GM12878 (cell line): ENCODE results near the gene CHRNE. TPM values are rescaled to one million over a fixed set of nuclear protein-coding genes. Genes with fewer than 3 reads are reported as not detected.

Source experiments
- ATAC-seq: fragments of 200-7000 bp; cut with Tn5 transposase; 3 replicates; pipeline ENCODE4 v1.9.1; 2020; ENCODE audit warnings: mild to moderate bottlenecking, moderate library complexity
- BruUV-seq: library from RNA; stranded (reverse); fragments of 400-500 nt; replicated peaks from 2 replicates; lab custom pipeline; 2021; lab: Mats Ljungman, UMichigan
- CTCF ChIA-PET: fragments of 300-600 bp; sonication (Branson Sonifier 250); formaldehyde crosslinking; extraction: SDS; loops from one replicate; lab custom pipeline; 2021; ENCODE audit warnings: inconsistent platforms; lab: Yijun Ruan, JAX
- POLR2A ChIA-PET: fragments of 350-600 bp; formaldehyde crosslinking; extraction: SDS; loops from one replicate; lab custom pipeline; 2021; ENCODE audit warnings: inconsistent platforms; lab: Charles Lee
- RAD21 ChIA-PET: fragments of 300-600 bp; sonication (Branson Sonifier 250); formaldehyde crosslinking; loops from one replicate; lab custom pipeline; 2023; ENCODE audit warnings: antibody characterized with exemption; ENCODE audit not compliant: unreplicated experiment; lab: Charles Lee
- SMC1A ChIA-PET: fragments of 300-600 bp; sonication (Branson Sonifier 250); formaldehyde crosslinking; loops from one replicate; lab custom pipeline; 2023; ENCODE audit not compliant: unreplicated experiment, uncharacterized antibody; lab: Charles Lee
- DNase-seq: peaks from one replicate; pipeline ENCODE4 v3.0.0-alpha.2; 2011; ENCODE audit warnings: low read depth, low spot score
- FAIRE-seq: peaks from 3 replicates; lab custom pipeline; 2011; peaks lifted over from hg19 to GRCh38; lab: Jason Lieb, UNC
- H2AFZ ChIP-seq: 2 replicates; pipeline ENCODE4 v1.6.0; 2011; ENCODE audit warnings: low read depth, low read length, control low read depth; ENCODE audit not compliant: control insufficient read depth
- H3K27ac ChIP-seq: 2 replicates; pipeline ENCODE4 v1.5.1; 2011; ENCODE audit warnings: control low read depth; ENCODE audit not compliant: control insufficient read depth, insufficient read depth
- H3K27me3 ChIP-seq, 2 experiments: replicated peaks in 1 of 2; 2 replicates each; pipeline versions ENCODE4 v1.6.0 to v1.6.1; 2011; ENCODE audit warnings: low read length in 1 of 2; ENCODE audit not compliant: control insufficient read depth in 2 of 2, insufficient read depth in 2 of 2
- H3K36me3 ChIP-seq, 2 experiments: 2 replicates each; pipeline ENCODE4 v1.5.1; 2011; ENCODE audit warnings: low read length in 1 of 2; ENCODE audit not compliant: control insufficient read depth in 2 of 2, insufficient read depth in 2 of 2
- H3K4me1 ChIP-seq: 2 replicates; pipeline ENCODE4 v1.6.1; 2011; ENCODE audit warnings: mild to moderate bottlenecking, low read length, moderate library complexity, mixed read lengths; ENCODE audit not compliant: control insufficient read depth, insufficient read depth
- H3K4me2 ChIP-seq: 2 replicates; pipeline ENCODE4 v1.6.0; 2011; ENCODE audit warnings: control low read depth; ENCODE audit not compliant: control insufficient read depth, insufficient read depth
- H3K4me3 ChIP-seq: fragments of 200-600 bp; sonication (generic); 2 replicates; pipeline ENCODE4 v1.5.1; 2016
- H3K79me2 ChIP-seq: 2 replicates; pipeline ENCODE4 v1.6.0; 2011; ENCODE audit warnings: low read length; ENCODE audit not compliant: control insufficient read depth, insufficient read depth
- H3K9ac ChIP-seq: 2 replicates; pipeline ENCODE4 v1.8.0; 2011; ENCODE audit warnings: low read length, control low read depth, mixed read lengths; ENCODE audit not compliant: control insufficient read depth, insufficient read depth
- H3K9me3 ChIP-seq: replicated peaks from 3 replicates; pipeline ENCODE4 v1.5.1; 2011; ENCODE audit warnings: mild to moderate bottlenecking, low read length; ENCODE audit not compliant: control insufficient read depth, insufficient read depth
- H4K20me1 ChIP-seq: 2 replicates; pipeline ENCODE4 v1.6.0; 2011; ENCODE audit not compliant: control insufficient read depth, insufficient read depth
- ETV6 ChIP-seq, 2 experiments: fragments of 450-650 bp in 1 of 2; IDR thresholded peaks in 1 of 2; conservative IDR thresholded peaks in 1 of 2; 2 replicates each; pipeline ENCODE4 v1.6.1; 2014; ENCODE audit warnings: antibody characterized with exemption in 1 of 2, borderline replicate concordance in 1 of 2, low read depth in 1 of 2, mild to moderate bottlenecking in 1 of 2, moderate library complexity in 1 of 2
- FOXM1 ChIP-seq: IDR thresholded peaks from 2 replicates; pipeline ENCODE4 v1.6.1; 2012; ENCODE audit warnings: low read depth, mild to moderate bottlenecking, inconsistent platforms, low read length, moderate library complexity
- HDAC6 ChIP-seq: fragments of 200-600 bp; sonication (generic); IDR thresholded peaks from one replicate; pipeline ENCODE4 v1.8.0; 2017; ENCODE audit warnings: antibody characterized with exemption; ENCODE audit not compliant: unreplicated experiment
- IRF3 ChIP-seq: fragments of 450-650 bp; IDR thresholded peaks from 2 replicates; pipeline ENCODE4 v1.6.1; 2014; ENCODE audit warnings: mild to moderate bottlenecking
- RBBP5 ChIP-seq: fragments of 200-600 bp; sonication (generic); conservative IDR thresholded peaks from 2 replicates; pipeline ENCODE4 v1.6.1; 2016
- STAT3 ChIP-seq: IDR thresholded peaks from 2 replicates; pipeline ENCODE4 v1.6.1; 2011; ENCODE audit warnings: low read depth, low read length, improper control_type of control experiment
- ZBTB40 ChIP-seq: fragments of 450-650 bp; IDR thresholded peaks from 2 replicates; pipeline ENCODE4 v1.6.1; 2016; ENCODE audit warnings: mild to moderate bottlenecking, moderate library complexity, borderline replicate concordance
- WGBS: methylation state at CpG from one replicate; pipeline ENCODE4 v1.1.6; 2016; ENCODE audit warnings: low lambda C conversion rate; ENCODE audit not compliant: insufficient replicate concordance, insufficient coverage; ENCODE audit errors: missing lambda C conversion rate; 5-methylcytosine and 5-hydroxymethylcytosine counted together
- in situ Hi-C: fragments of 300-500 bp; cut with MboI; formaldehyde crosslinking; loops from 9 replicates; pipeline ENCODE4 v1.14.3; 2018; ENCODE audit warnings: mixed read lengths
- intact Hi-C: fragments of 100-400 bp; cut with micrococcal nuclease; formaldehyde crosslinking; loops from one replicate; pipeline ENCODE4 v1.14.2; 2022; ENCODE audit not compliant: unreplicated experiment
- polyA plus RNA-seq, 11 experiments: library from polyadenylated mRNA; depleted of rRNA in 4 of 11; unstranded in 6 of 11; stranded (reverse) in 5 of 11; fragments of >200 nt; fragmentation: Nextera tagmentation in 4 of 11; fragmentation: Illumina TruSeq in 1 of 11; extraction: Ambion mirVana in 4 of 11; extraction: Trizol in 1 of 11; gene quantifications; 1 replicate in 1 of 11; 2 replicates in 10 of 11; pipeline versions ENCODE4 v1.2.1 to v1.2.3, GENCODE V29; 2011 to 2016; ENCODE audit warnings: inconsistent platforms in 2 of 11, missing spikeins in 2 of 11, low read depth in 1 of 11
- total RNA-seq, 4 experiments: library from RNA; depleted of rRNA in 3 of 4; stranded (reverse); fragments of >200 nt in 3 of 4; fragmentation: Illumina TruSeq in 1 of 4; extraction: Trizol in 1 of 4; gene quantifications; 2 replicates each; pipeline versions ENCODE4 v1.2.1 to v1.2.3, GENCODE V29; 2013 to 2021

CHRNE gene
- total and polyA plus RNA-seq, 10 of the 15 experiments (the other 5 are each of a cell fraction or from before 2014, with no cell fraction given), result 0.05 to 0.11 (median 0.08) TPM; not detected in 6

GRCh38 chr17:4860651-4861050 lies 42.2 kb downstream of the CHRNE start:
- TF ChIP-seq STAT3, result no peak
- TF ChIP-seq IRF3, result no peak
- TF ChIP-seq FOXM1, result no peak
- TF ChIP-seq RBBP5, result no peak
- no peak for TF ChIP-seq ETV6 (conservative IDR thresholded peaks at IDR 0.05 in 1 of 2, IDR thresholded peaks at IDR 0.05 in 1 of 2; ENCODE audit: borderline replicate concordance in 1 of 2, low read depth in 1 of 2)
- TF ChIP-seq ZBTB40, result no peak
- no peak for TF ChIP-seq HDAC6
- WGBS, result 92% methylated on average over 9 of the region's 9 CpGs
- H3K4me1 ChIP-seq, result no peaks in the 10 kb centered on the region
- H3K79me2 ChIP-seq, result no peaks in the 10 kb centered on the region
- H3K4me2 ChIP-seq, result no peak overlapping the region
- BruUV-seq, result no TSS peak
- no peak overlapping the region for H3K4me3 ChIP-seq
- RAD21 ChIA-PET, result no interaction called here
- H3K9ac ChIP-seq, result no peak overlapping the region
- peaks cover 1 to 3% of the 10 kb centered on the region in 2 experiments; a peak in 3 of 4 replicates for H3K36me3 ChIP-seq
- no peak overlapping the region for H3K27ac ChIP-seq
- FAIRE-seq (no peak), ATAC-seq (no peak), DNase-seq (no peak)
- CTCF ChIA-PET, result interaction anchor here (0.6 to 1.6 kb wide), 2 partner anchors 9 to 150 kb away, joined by 3 to 4 read pairs; partner anchors contain the start of gene ARRB2
- intact Hi-C loops, result no loop called here
- no peak overlapping the region for H2AFZ ChIP-seq
- no peaks in the 10 kb centered on the region for H3K27me3 ChIP-seq
- in situ Hi-C loops, result no loop called here
- no peaks in the 10 kb centered on the region for H3K9me3 ChIP-seq
- SMC1A ChIA-PET, result no interaction called here
- POLR2A ChIA-PET, result interaction anchor here (1.1 kb wide), 1 partner anchor 24 kb away, joined by 3 read pairs; no protein-coding TSS in a partner anchor
- no peaks in the 10 kb centered on the region for H4K20me1 ChIP-seq
